HepG2 (cell line): ENCODE data around the gene MXRA8. TPM values are rescaled to one million over a fixed set of nuclear protein-coding genes. Genes with fewer than 3 reads are reported as not detected.

Experiments used
- AGO1 ChIP-seq: fragments of 200-400 bp; formaldehyde crosslinking; IDR thresholded peaks from 2 replicates; pipeline ENCODE4 v1.6.1; 2017; ENCODE audit warnings: mild to moderate bottlenecking, low read depth, low read length, moderate library complexity; ENCODE audit not compliant: poor library complexity, severe bottlenecking
- AGO2 ChIP-seq: fragments of 200-400 bp; formaldehyde crosslinking; optimal IDR thresholded peaks from 2 replicates; pipeline ENCODE3; 2017; ENCODE audit warnings: mild to moderate bottlenecking, low read depth, low read length, moderate library complexity
- CBFB ChIP-seq: sonication (generic); formaldehyde crosslinking; IDR thresholded peaks from 2 replicates; pipeline ENCODE4 v1.4.0; 2020; ENCODE audit warnings: missing genetic modification reagents
- CTCF ChIP-seq: sonication (generic); formaldehyde crosslinking; IDR thresholded peaks from 2 replicates; pipeline ENCODE4 v1.5.0; 2020; ENCODE audit warnings: mild to moderate bottlenecking, missing genetic modification reagents, moderate library complexity
- HNRNPL ChIP-seq: fragments of 200-400 bp; formaldehyde crosslinking; IDR thresholded peaks from 2 replicates; pipeline ENCODE4 v1.6.1; 2017; ENCODE audit warnings: mild to moderate bottlenecking, low read depth, low read length
- ISL2 ChIP-seq: sonication (generic); formaldehyde crosslinking; IDR thresholded peaks from 2 replicates; pipeline ENCODE4 v1.5.0; 2020; ENCODE audit warnings: missing genetic modification reagents
- KDM2A ChIP-seq: sonication (generic); formaldehyde crosslinking; IDR thresholded peaks from 2 replicates; pipeline ENCODE4 v1.4.0; 2020; ENCODE audit warnings: low read depth, missing genetic modification reagents, borderline replicate concordance
- NFKBIZ ChIP-seq: IDR thresholded peaks from 2 replicates; pipeline ENCODE4 v1.6.1; 2018; ENCODE audit warnings: missing genetic modification reagents, missing compliant biosample characterization
- PHF8 ChIP-seq: sonication (generic); formaldehyde crosslinking; IDR thresholded peaks from 2 replicates; pipeline ENCODE4 v1.5.0; 2020; ENCODE audit warnings: missing genetic modification reagents
- RBFOX2 ChIP-seq: fragments of 200-400 bp; formaldehyde crosslinking; IDR thresholded peaks from 2 replicates; pipeline ENCODE4 v1.6.1; 2017; ENCODE audit warnings: low read depth, mild to moderate bottlenecking, low read length
- ZBTB4 ChIP-seq: sonication (generic); formaldehyde crosslinking; IDR thresholded peaks from 2 replicates; pipeline ENCODE4 v1.4.0; 2020; ENCODE audit warnings: missing genetic modification reagents, mild to moderate bottlenecking, borderline replicate concordance
- ZNF501 ChIP-seq: sonication (generic); formaldehyde crosslinking; IDR thresholded peaks from 2 replicates; pipeline ENCODE4 v1.5.1; 2020; ENCODE audit warnings: mild to moderate bottlenecking, moderate library complexity, missing genetic modification reagents
- ZNF530 ChIP-seq: sonication (generic); formaldehyde crosslinking; IDR thresholded peaks from 2 replicates; pipeline ENCODE4 v1.5.0; 2020; ENCODE audit warnings: low read depth, mild to moderate bottlenecking, missing genetic modification reagents
- ZNF768 ChIP-seq: sonication (generic); formaldehyde crosslinking; IDR thresholded peaks from 2 replicates; pipeline ENCODE4 v1.4.0; 2020; ENCODE audit warnings: missing genetic modification reagents
- polyA plus RNA-seq, 8 experiments: library from polyadenylated mRNA; depleted of rRNA in 3 of 8; stranded (reverse) in 7 of 8; unstranded in 1 of 8; fragments of >200 nt; fragmentation: Illumina TruSeq in 4 of 8; extraction: Trizol in 4 of 8; gene quantifications; 2 replicates each; pipeline versions ENCODE4 v1.2.1 to v1.2.3, GENCODE V29; 2011 to 2016; ENCODE audit warnings: low read depth in 4 of 8, missing spikeins in 1 of 8, mixed read lengths in 1 of 8; ENCODE audit not compliant: insufficient read depth in 1 of 8
- total RNA-seq, 5 experiments: library from RNA; depleted of rRNA; stranded (reverse); fragments of >200 nt; fragmentation: Illumina TruSeq; extraction: Trizol; gene quantifications; 2 replicates each; pipeline ENCODE4 v1.2.3, GENCODE V29; 2016; ENCODE audit warnings: low read depth in 1 of 5
- TF ChIP-seq, protein P1 (sequence below): sonication (generic); formaldehyde crosslinking; IDR thresholded peaks from 2 replicates; pipeline ENCODE4 v1.9.0; 2022; ENCODE audit warnings: low read depth, missing genetic modification reagents

MXRA8 gene
- total and polyA plus RNA-seq, 2 of the 13 experiments (the other 11 are each of a cell fraction or from before 2014, with no cell fraction given): 19.8 to 44.8 TPM

DNA sequence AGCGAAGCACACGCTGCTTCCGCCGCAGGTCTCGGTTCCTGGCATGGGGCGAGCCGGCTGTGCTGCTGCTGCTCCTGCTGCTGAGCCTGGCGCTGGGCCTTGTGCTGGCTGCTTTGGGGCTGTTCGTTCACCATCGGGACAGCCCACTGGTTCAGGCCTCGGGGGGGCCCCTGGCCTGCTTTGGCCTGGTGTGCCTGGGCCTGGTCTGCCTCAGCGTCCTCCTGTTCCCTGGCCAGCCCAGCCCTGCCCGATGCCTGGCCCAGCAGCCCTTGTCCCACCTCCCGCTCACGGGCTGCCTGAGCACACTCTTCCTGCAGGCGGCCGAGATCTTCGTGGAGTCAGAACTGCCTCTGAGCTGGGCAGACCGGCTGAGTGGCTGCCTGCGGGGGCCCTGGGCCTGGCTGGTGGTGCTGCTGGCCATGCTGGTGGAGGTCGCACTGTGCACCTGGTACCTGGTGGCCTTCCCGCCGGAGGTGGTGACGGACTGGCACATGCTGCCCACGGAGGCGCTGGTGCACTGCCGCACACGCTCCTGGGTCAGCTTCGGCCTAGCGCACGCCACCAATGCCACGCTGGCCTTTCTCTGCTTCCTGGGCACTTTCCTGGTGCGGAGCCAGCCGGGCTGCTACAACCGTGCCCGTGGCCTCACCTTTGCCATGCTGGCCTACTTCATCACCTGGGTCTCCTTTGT is 24.7 kb downstream of the MXRA8 start (continued):
- TF ChIP-seq ZBTB4 (CRISPR knock-in tag) (0 out of 2 replicates have a peak, but pooled peaks have one; percentile 23), CTCF (CRISPR knock-in tag) (0 out of 2 replicates have a peak, but pooled peaks have one; percentile 3), RBFOX2 (peak; percentile 49), PHF8 (0 out of 2 replicates have a peak, but pooled peaks have one; percentile 34), ISL2 (no peak), NFKBIZ (no peak), AGO1 (peak; percentile 94), ZNF501 (CRISPR knock-in tag) (no peak), HNRNPL (peak; percentile 83), KDM2A (peak; percentile 83), AGO2 (peak; percentile 93), ZNF530 (CRISPR knock-in tag) (no peak), CBFB (CRISPR knock-in tag) (0 out of 2 replicates have a peak, but pooled peaks have one; percentile 15), ZNF768 (CRISPR knock-in tag) (peak; percentile 61; the same call in 1 of the 2 replicates)
- TF ChIP-seq, protein P1, sequence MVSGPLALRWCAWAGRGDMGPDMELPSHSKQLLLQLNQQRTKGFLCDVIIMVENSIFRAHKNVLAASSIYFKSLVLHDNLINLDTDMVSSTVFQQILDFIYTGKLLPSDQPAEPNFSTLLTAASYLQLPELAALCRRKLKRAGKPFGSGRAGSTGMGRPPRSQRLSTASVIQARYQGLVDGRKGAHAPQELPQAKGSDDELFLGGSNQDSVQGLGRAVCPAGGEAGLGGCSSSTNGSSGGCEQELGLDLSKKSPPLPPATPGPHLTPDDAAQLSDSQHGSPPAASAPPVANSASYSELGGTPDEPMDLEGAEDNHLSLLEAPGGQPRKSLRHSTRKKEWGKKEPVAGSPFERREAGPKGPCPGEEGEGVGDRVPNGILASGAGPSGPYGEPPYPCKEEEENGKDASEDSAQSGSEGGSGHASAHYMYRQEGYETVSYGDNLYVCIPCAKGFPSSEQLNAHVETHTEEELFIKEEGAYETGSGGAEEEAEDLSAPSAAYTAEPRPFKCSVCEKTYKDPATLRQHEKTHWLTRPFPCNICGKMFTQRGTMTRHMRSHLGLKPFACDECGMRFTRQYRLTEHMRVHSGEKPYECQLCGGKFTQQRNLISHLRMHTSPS: 0 out of 2 replicates have a peak, but pooled peaks have one; percentile 39
- TF ChIP-seq, all 625 proteins: peak for 21
